Loucy (cell line): ENCODE results near the gene CNTNAP2.

ENCODE experiments used
- H2AFZ ChIP-seq: fragments of 200-600 bp; sonication (generic); 2 replicates; pipeline ENCODE4 v1.6.0; 2016; ENCODE audit warnings: antibody characterized with exemption, mild to moderate bottlenecking, low read length, moderate library complexity
- H3F3A ChIP-seq: fragments of 200-600 bp; 2 replicates; pipeline ENCODE4 v1.6.0; 2016; ENCODE audit warnings: antibody characterized with exemption, low read depth, mild to moderate bottlenecking
- H3K27me3 ChIP-seq: fragments of 200-600 bp; sonication (generic); 2 replicates; pipeline ENCODE4 v1.6.1; 2014; ENCODE audit warnings: low read length, mild to moderate bottlenecking; ENCODE audit not compliant: insufficient read depth, poor library complexity, severe bottlenecking
- H3K36me3 ChIP-seq: fragments of 200-600 bp; sonication (generic); 2 replicates; pipeline ENCODE4 v1.6.1; 2016; ENCODE audit warnings: low read length; ENCODE audit not compliant: insufficient read depth
- H3K4me1 ChIP-seq: fragments of 200-600 bp; sonication (generic); 2 replicates; pipeline ENCODE4 v1.5.1; 2014; ENCODE audit warnings: low read length, mild to moderate bottlenecking; ENCODE audit not compliant: insufficient read depth, poor library complexity, severe bottlenecking
- H3K4me2 ChIP-seq: fragments of 200-600 bp; sonication (generic); 2 replicates; pipeline ENCODE4 v1.6.0; 2014; ENCODE audit warnings: antibody characterized with exemption, low read length, low read depth, mild to moderate bottlenecking; ENCODE audit not compliant: poor library complexity, severe bottlenecking
- H3K4me3 ChIP-seq: fragments of 200-600 bp; sonication (generic); 2 replicates; pipeline ENCODE4 v1.5.1; 2014; ENCODE audit warnings: low read length, mild to moderate bottlenecking, mixed read lengths; ENCODE audit not compliant: poor library complexity, severe bottlenecking
- H3K79me2 ChIP-seq: fragments of 200-600 bp; sonication (generic); 2 replicates; pipeline ENCODE4 v1.6.1; 2014; ENCODE audit warnings: low read length; ENCODE audit not compliant: insufficient read depth
- H3K9ac ChIP-seq: fragments of 200-600 bp; sonication (generic); 2 replicates; pipeline ENCODE4 v1.6.0; 2014; ENCODE audit warnings: mild to moderate bottlenecking, low read depth, low read length, moderate library complexity; ENCODE audit not compliant: poor library complexity, severe bottlenecking
- H3K9me2 ChIP-seq: fragments of 200-600 bp; sonication (generic); replicated peaks from 2 replicates; pipeline ENCODE4 v1.6.1; 2016; ENCODE audit warnings: low read depth, low read length, mixed read lengths
- H3K9me3 ChIP-seq: fragments of 200-600 bp; sonication (generic); 2 replicates; pipeline ENCODE4 v1.6.1; 2014; ENCODE audit warnings: mild to moderate bottlenecking, antibody characterized with exemption, low read length, low read depth; ENCODE audit not compliant: insufficient read depth
- H4K20me1 ChIP-seq: fragments of 200-600 bp; sonication (generic); 2 replicates; pipeline ENCODE4 v1.6.0; 2014; ENCODE audit warnings: antibody characterized with exemption, low read length, mild to moderate bottlenecking; ENCODE audit not compliant: insufficient read depth, poor library complexity, severe bottlenecking
- CTCF ChIP-seq: fragments of 200-600 bp; sonication (generic); conservative IDR thresholded peaks from 2 replicates; pipeline ENCODE4 v1.5.1; 2014; ENCODE audit warnings: mild to moderate bottlenecking, antibody characterized with exemption, low read length
- EZH2phosphoT487 ChIP-seq: fragments of 200-600 bp; IDR thresholded peaks from 2 replicates; pipeline ENCODE4 v1.6.1; 2018; ENCODE audit warnings: antibody characterized with exemption, mild to moderate bottlenecking, moderate library complexity, borderline replicate concordance

CNTNAP2 gene

GRCh38 chr7:147498081-147498480, 1381.5 kb downstream of the CNTNAP2 start:
- Histone ChIP-seq H3K9me3 (no peaks in the 10 kb centered on the region; the same call in 1 of the 2 replicates), H3F3A (no peaks in the 10 kb centered on the region), H2AFZ (no peak overlapping the region), H4K20me1 (no peaks in the 10 kb centered on the region), H3K4me2 (no peak overlapping the region), H3K9me2 (no peaks in the 10 kb centered on the region), H3K4me3 (no peak overlapping the region), H3K36me3 (no peaks in the 10 kb centered on the region), H3K9ac (no peak overlapping the region), H3K4me1 (no peaks in the 10 kb centered on the region), H3K27me3 (no peaks in the 10 kb centered on the region), H3K79me2 (no peaks in the 10 kb centered on the region)
- TF ChIP-seq CTCF (no peak), EZH2phosphoT487 (no peak)

GRCh38 chr7:147509035-147509501, 1392.5 kb downstream of the CNTNAP2 start:
- Histone ChIP-seq H3K9me3 (no peaks in the 10 kb centered on the region; the same call in 1 of the 2 replicates), H3K9me2 (no peaks in the 10 kb centered on the region), H3K4me2 (no peak overlapping the region), H3K9ac (no peak overlapping the region), H3F3A (no peaks in the 10 kb centered on the region), H3K27me3 (no peaks in the 10 kb centered on the region), H3K4me3 (no peak overlapping the region), H3K79me2 (no peaks in the 10 kb centered on the region), H3K4me1 (no peaks in the 10 kb centered on the region), H4K20me1 (no peaks in the 10 kb centered on the region), H3K36me3 (no peaks in the 10 kb centered on the region), H2AFZ (no peak overlapping the region)
- TF ChIP-seq EZH2phosphoT487 (no peak), CTCF (no peak)

- Histone ChIP-seq H2AFZ (no peak overlapping the region), H3K4me3 (no peak overlapping the region), H4K20me1 (no peaks in the 10 kb centered on the region), H3K4me1 (no peaks in the 10 kb centered on the region), H3K4me2 (no peak overlapping the region), H3F3A (no peaks in the 10 kb centered on the region), H3K27me3 (no peaks in the 10 kb centered on the region), H3K79me2 (no peaks in the 10 kb centered on the region), H3K9me3 (no peaks in the 10 kb centered on the region; the same call in 1 of the 2 replicates), H3K9ac (no peak overlapping the region), H3K9me2 (no peaks in the 10 kb centered on the region), H3K36me3 (no peaks in the 10 kb centered on the region)
- TF ChIP-seq EZH2phosphoT487 (no peak), CTCF (no peak)
Observed at GRCh38 chr7:147509541-147510200, 1393.1 kb downstream of the CNTNAP2 start.
